Breast epithelium (tissue), 3 donors: Measurements from ENCODE around the gene NANOS2.

Experiments used
- CTCF ChIP-seq, 3 donors: fragments of 450-650 bp; IDR thresholded peaks; one replicate each; pipeline ENCODE4 v1.5.1; 2016 to 2017; ENCODE audit warnings: antibody characterized with exemption in 3 of 3, mild to moderate bottlenecking in 3 of 3, moderate library complexity in 3 of 3
- POLR2A ChIP-seq: fragments of 450-650 bp; IDR thresholded peaks from one replicate; pipeline ENCODE4 v1.6.1; 2016; ENCODE audit warnings: antibody characterized with exemption, mild to moderate bottlenecking, moderate library complexity

GRCh38 chr19:45884682-45885555 is 29.7 kb downstream of the NANOS2 start:
- no peak for TF ChIP-seq CTCF (IDR thresholded peaks at IDR 0.05)
- no peak for TF ChIP-seq POLR2A
